H9 (cell line): ENCODE results near the gene CHORDC1. TPM values are rescaled to one million over a fixed set of nuclear protein-coding genes. Genes with fewer than 3 reads are reported as not detected.

Experiments used
- DNase-seq: peaks from one replicate; pipeline ENCODE4 v3.0.0-alpha.2; 2017
- H2AFZ ChIP-seq: one replicate; pipeline ENCODE4 v1.6.1; 2013; ENCODE audit warnings: mild to moderate bottlenecking, low read length, control low read depth, moderate library complexity
- H2AK5ac ChIP-seq: 2 replicates; pipeline ENCODE4 v1.6.1; 2013; ENCODE audit warnings: low read length, control low read depth, mixed read lengths; ENCODE audit not compliant: insufficient read length
- H2BK120ac ChIP-seq: one replicate; pipeline ENCODE4 v1.6.1; 2013; ENCODE audit warnings: low read depth, mild to moderate bottlenecking, low read length, control low read depth, inconsistent platforms; ENCODE audit not compliant: poor library complexity, severe bottlenecking
- H2BK12ac ChIP-seq: 2 replicates; pipeline ENCODE4 v1.6.1; 2013; ENCODE audit warnings: low read length, control low read depth, mixed read lengths, low read depth; ENCODE audit not compliant: insufficient read length
- H2BK15ac ChIP-seq: 2 replicates; pipeline ENCODE4 v1.6.1; 2013; ENCODE audit warnings: low read depth, low read length, control low read depth
- H2BK20ac ChIP-seq: one replicate; pipeline ENCODE4 v1.6.1; 2013; ENCODE audit warnings: low read depth, mild to moderate bottlenecking, low read length, control low read depth, inconsistent platforms; ENCODE audit not compliant: poor library complexity, severe bottlenecking
- H2BK5ac ChIP-seq: 2 replicates; pipeline ENCODE4 v1.6.1; 2013; ENCODE audit warnings: low read length, control low read depth, mixed read lengths; ENCODE audit not compliant: insufficient read length
- H3K14ac ChIP-seq: 2 replicates; pipeline ENCODE4 v1.6.1; 2013; ENCODE audit warnings: low read length, control low read depth; ENCODE audit not compliant: insufficient read depth
- H3K18ac ChIP-seq: 2 replicates; pipeline ENCODE4 v1.6.1; 2013; ENCODE audit warnings: low read depth, mild to moderate bottlenecking, mixed read lengths, low read length, control low read depth; ENCODE audit not compliant: insufficient read length
- H3K23ac ChIP-seq: 2 replicates; pipeline ENCODE4 v1.6.1; 2013; ENCODE audit warnings: low read length, control low read depth, mixed read lengths, low read depth; ENCODE audit not compliant: insufficient read length
- H3K23me2 ChIP-seq: 2 replicates; pipeline ENCODE4 v1.6.1; 2013; ENCODE audit warnings: low read depth, mild to moderate bottlenecking, mixed read lengths, low read length, control low read depth; ENCODE audit not compliant: insufficient read length, poor library complexity, severe bottlenecking
- H3K27ac ChIP-seq: 2 replicates; pipeline ENCODE4 v1.5.1; 2013; ENCODE audit warnings: low read length, control low read depth, mixed read lengths, low read depth; ENCODE audit not compliant: insufficient read length
- H3K27me3 ChIP-seq: 2 replicates; pipeline ENCODE4 v1.6.1; 2013; ENCODE audit warnings: low read length, control low read depth, inconsistent platforms; ENCODE audit not compliant: insufficient read depth
- H3K4ac ChIP-seq: 2 replicates; pipeline ENCODE4 v1.6.1; 2013; ENCODE audit warnings: low read depth, mild to moderate bottlenecking, control low read depth, inconsistent platforms, low read length, moderate library complexity
- H3K4me1 ChIP-seq: 2 replicates; pipeline ENCODE4 v1.6.1; 2013; ENCODE audit warnings: low read length, control low read depth, inconsistent platforms; ENCODE audit not compliant: insufficient read depth
- H3K4me2 ChIP-seq: 2 replicates; pipeline ENCODE4 v1.6.1; 2013; ENCODE audit warnings: low read length, control low read depth, mixed read lengths; ENCODE audit not compliant: insufficient read length, insufficient read depth
- H3K56ac ChIP-seq: 2 replicates; pipeline ENCODE4 v1.6.1; 2013; ENCODE audit warnings: low read depth, mild to moderate bottlenecking, mixed read lengths, low read length, control low read depth; ENCODE audit not compliant: insufficient read length
- H3K79me1 ChIP-seq: 2 replicates; pipeline ENCODE4 v1.6.1; 2013; ENCODE audit warnings: low read depth, mild to moderate bottlenecking, moderate library complexity, low read length, control low read depth, inconsistent platforms; ENCODE audit not compliant: insufficient read depth, poor library complexity, severe bottlenecking
- H3K79me2 ChIP-seq: 2 replicates; pipeline ENCODE4 v1.6.1; 2013; ENCODE audit warnings: low read length, control low read depth, inconsistent platforms; ENCODE audit not compliant: insufficient read depth
- H3K9ac ChIP-seq: 2 replicates; pipeline ENCODE4 v1.6.1; 2013; ENCODE audit warnings: low read length, control low read depth, mixed read lengths; ENCODE audit not compliant: insufficient read length; ENCODE audit errors: extremely low read depth
- H3K9me3 ChIP-seq: one replicate; pipeline ENCODE4 v1.6.1; 2013; ENCODE audit warnings: low read depth, low read length, inconsistent platforms; ENCODE audit not compliant: control insufficient read depth
- H3T11ph ChIP-seq: one replicate; pipeline ENCODE4 v1.6.1; 2013; ENCODE audit warnings: mild to moderate bottlenecking, low read length, control low read depth, inconsistent platforms
- H4K20me1 ChIP-seq: one replicate; pipeline ENCODE4 v1.6.1; 2013; ENCODE audit not compliant: control insufficient read depth, insufficient read length, insufficient read depth
- H4K5ac ChIP-seq: 2 replicates; pipeline ENCODE4 v1.6.1; 2013; ENCODE audit warnings: low read depth, mild to moderate bottlenecking, mixed read lengths, low read length, control low read depth; ENCODE audit not compliant: insufficient read length
- H4K8ac ChIP-seq: replicated peaks from 2 replicates; pipeline ENCODE4 v1.6.1; 2013; ENCODE audit warnings: low read length, control low read depth, mixed read lengths, low read depth; ENCODE audit not compliant: insufficient read length
- H4K91ac ChIP-seq: 2 replicates; pipeline ENCODE4 v1.6.1; 2013; ENCODE audit warnings: low read depth, mild to moderate bottlenecking, moderate library complexity, mixed read lengths, low read length, control low read depth; ENCODE audit not compliant: insufficient read length
- H3K27ac Mint-ChIP-seq, 3 experiments: 2 replicates in 2 of 3; 3 replicates in 1 of 3; pipeline ENCODE4 v1.8.0; 2020 to 2021; ENCODE audit warnings: mixed read lengths in 3 of 3, mild to moderate bottlenecking in 1 of 3, moderate library complexity in 1 of 3
- H3K27me3 Mint-ChIP-seq: 2 replicates; pipeline ENCODE4 v1.8.0; 2021; ENCODE audit warnings: low read depth, mild to moderate bottlenecking, moderate library complexity, mixed read lengths
- H3K36me3 Mint-ChIP-seq, 3 experiments: 2 replicates in 2 of 3; 3 replicates in 1 of 3; pipeline ENCODE4 v1.8.0; 2020 to 2021; ENCODE audit warnings: low read depth in 3 of 3, mixed read lengths in 3 of 3; ENCODE audit not compliant: insufficient read depth in 1 of 3
- H3K4me1 Mint-ChIP-seq, 2 experiments: 2 replicates each; pipeline ENCODE4 v1.8.0; 2020; ENCODE audit warnings: mixed read lengths in 2 of 2
- H3K4me3 Mint-ChIP-seq, 2 experiments: 2 replicates in 1 of 2; 3 replicates in 1 of 2; pipeline ENCODE4 v1.8.0; 2020 to 2021; ENCODE audit warnings: mild to moderate bottlenecking in 2 of 2, mixed read lengths in 2 of 2, moderate library complexity in 1 of 2
- H3K9me3 Mint-ChIP-seq, 2 experiments: 2 replicates in 1 of 2; 3 replicates in 1 of 2; pipeline ENCODE4 v1.8.0; 2020; ENCODE audit warnings: mild to moderate bottlenecking in 2 of 2, mixed read lengths in 2 of 2, moderate library complexity in 1 of 2
- CTCF ChIP-seq: fragments of 200-600 bp; sonication (generic); conservative IDR thresholded peaks from 3 replicates; pipeline ENCODE4 v1.8.0; 2021; ENCODE audit warnings: antibody characterized with exemption, mild to moderate bottlenecking
- WGBS: extraction: QIAGEN DNeasy Blood & Tissue Kit; methylation state at CpG from one replicate; pipeline ENCODE4 v1.1.7; 2013; ENCODE audit warnings: missing lambda C conversion rate, low lambda C conversion rate, mixed read lengths; ENCODE audit not compliant: insufficient read length; ENCODE audit errors: extremely low coverage; 5-methylcytosine and 5-hydroxymethylcytosine counted together
- total RNA-seq: library from RNA; stranded (reverse); gene quantifications from 2 replicates; pipeline ENCODE4 v1.2.1, GENCODE V29; 2021

CHORDC1 gene
- total RNA-seq, 1 experiment from 2014 or later, result 77.7 TPM

GRCh38 chr11:90243534-90243933 lies 20.7 kb upstream of the CHORDC1 start:
- Mint-ChIP-seq H3K27me3 (no peaks in the 10 kb centered on the region), H3K4me1 (peaks cover 37 to 45% of the 10 kb centered on the region in 2 experiments), H3K27ac (peak overlapping the region in 1 of 3 experiments; percentile 59; a peak in 3 of 7 replicates), H3K4me3 (0 out of 5 replicates have a peak overlapping the region, but pooled peaks of 1 of the 2 experiments have one; percentile 3), H3K36me3 (peaks cover 0 to 4% (median 0%) of the 10 kb centered on the region in 3 experiments; a peak in 2 of 7 replicates), H3K9me3 (peaks cover 0 to 3% of the 10 kb centered on the region in 2 experiments; a peak in 1 of 5 replicates)
- Histone ChIP-seq H2BK15ac (no peak overlapping the region), H3K18ac (no peak overlapping the region), H4K8ac (no peak overlapping the region), H2BK20ac (no peak overlapping the region), H4K20me1 (no peaks in the 10 kb centered on the region), H4K5ac (no peak overlapping the region), H2BK12ac (no peak overlapping the region), H3K14ac (no peak overlapping the region), H3K56ac (no peak overlapping the region), H4K91ac (no peak overlapping the region), H2AFZ (no peak overlapping the region), H3K27me3 (no peaks in the 10 kb centered on the region), H3K23me2 (no peaks in the 10 kb centered on the region), H3K9me3 (no peaks in the 10 kb centered on the region), H3T11ph (no peak overlapping the region), H2BK5ac (no peak overlapping the region), H3K79me1 (no peaks in the 10 kb centered on the region), H2BK120ac (no peak overlapping the region), H3K4ac (no peak overlapping the region), H3K9ac (no peak overlapping the region), H3K4me2 (peak overlapping the region; percentile 33), H3K79me2 (no peaks in the 10 kb centered on the region), H3K23ac (no peak overlapping the region), H2AK5ac (no peak overlapping the region), H3K4me1 (peaks cover 5% of the 10 kb centered on the region; the same call in 1 of the 2 replicates), H3K27ac (no peak overlapping the region)
- WGBS, result no CpG with 5 or more reads among the region's 1 CpG
- DNase-seq, result no peak
- no peak for TF ChIP-seq CTCF
